T-helper 22 cell (primary cell): ENCODE data around the gene PRAME.

Experiments
- DNase-seq: peaks from one replicate; pipeline ENCODE4 v3.0.0-alpha.2; 2020; ENCODE audit warnings: low read depth

The PRAME gene

DNA sequence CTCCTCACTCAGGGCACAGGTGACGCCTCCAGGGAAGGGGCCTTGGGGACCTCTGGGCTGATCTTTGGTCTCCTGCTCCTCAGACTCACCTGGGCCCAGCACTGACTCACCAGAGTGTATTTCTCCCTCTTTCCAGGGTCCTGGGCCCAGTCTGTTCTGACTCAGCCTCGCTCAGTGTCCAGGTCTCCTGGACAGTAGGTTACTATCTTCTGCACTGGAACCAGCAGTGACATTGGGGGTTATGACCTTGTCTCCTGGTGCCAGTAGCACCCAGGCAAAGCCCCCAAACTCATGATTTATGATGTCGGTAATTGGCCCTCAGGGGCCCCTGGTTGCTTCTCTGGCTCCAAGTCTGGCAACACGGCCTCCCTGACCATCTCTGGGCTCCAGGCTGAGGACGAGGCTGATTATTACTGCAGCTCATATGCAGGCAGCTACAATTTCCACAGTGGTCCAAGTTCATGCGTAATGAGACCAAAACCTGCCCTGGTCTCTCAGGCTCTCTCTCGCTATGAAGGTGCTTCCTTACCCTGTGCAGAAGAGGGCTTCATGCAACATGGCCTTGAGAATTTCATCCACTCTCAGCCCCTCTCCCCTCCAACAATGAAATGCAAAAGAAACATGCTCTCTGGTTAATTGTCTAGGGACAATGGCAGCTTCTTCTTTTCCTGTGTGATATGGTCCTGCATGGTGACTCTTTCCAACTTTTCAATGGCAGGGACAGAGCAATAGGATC lies 21.0 kb upstream of the PRAME start:
- DNase-seq, result no peak

DNA sequence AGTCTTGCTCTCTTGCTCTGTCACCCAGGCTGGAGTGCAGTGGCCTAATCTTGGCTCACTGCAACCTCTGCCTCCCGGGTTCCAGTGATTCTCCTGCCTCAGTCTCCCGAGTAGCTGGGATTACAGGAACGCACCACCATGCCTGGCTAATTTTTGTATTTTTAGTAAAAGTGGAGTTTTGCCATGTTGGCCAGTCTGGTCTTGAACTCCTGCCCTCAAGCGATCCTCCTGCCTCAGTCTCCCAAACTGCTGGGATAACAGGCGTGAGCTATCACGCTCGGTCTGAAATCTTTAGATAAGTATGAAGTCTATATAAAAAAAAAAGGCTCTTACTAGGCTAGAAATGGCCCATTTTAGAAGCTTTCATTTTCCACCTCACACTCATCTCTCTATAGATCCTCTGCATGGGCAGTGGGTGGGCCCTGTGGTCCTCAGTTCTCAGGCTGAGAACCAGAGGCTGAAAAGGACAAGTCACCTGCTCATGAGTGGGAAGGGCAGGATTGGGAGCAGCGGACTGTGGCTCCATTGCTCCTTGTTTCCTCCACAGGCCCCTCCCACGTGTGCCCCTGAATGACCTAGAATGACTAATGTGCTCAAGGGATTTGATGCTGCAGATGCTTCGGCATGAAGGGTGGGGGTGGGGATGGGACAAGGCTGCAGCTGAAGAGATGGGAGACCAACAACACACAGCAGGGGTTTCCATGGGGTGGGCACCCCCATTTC lies 19.8 kb upstream of the PRAME start:
- no peak for DNase-seq

DNA sequence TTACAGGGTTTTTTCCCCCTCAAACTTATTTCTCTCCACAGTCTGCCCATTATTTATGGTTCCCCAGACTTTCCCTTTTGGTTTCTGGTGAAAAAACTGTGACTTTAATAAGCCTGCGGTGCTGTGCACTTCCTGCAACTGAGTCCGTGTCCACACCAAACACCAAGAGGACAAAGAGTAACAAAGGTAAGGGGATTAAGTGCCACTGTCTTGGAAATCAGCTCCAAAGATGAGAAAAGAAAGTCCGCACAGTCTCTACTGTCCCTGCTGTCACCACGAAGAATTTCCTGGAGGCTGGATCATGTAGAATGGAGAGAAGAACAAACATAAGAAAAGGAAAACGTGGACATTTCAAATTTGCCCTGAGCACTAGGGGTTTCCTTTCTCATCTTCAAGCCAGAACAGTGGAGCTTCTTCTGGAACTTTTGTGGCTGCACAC lies 17.9 kb upstream of the PRAME start:
- no peak for DNase-seq

DNA sequence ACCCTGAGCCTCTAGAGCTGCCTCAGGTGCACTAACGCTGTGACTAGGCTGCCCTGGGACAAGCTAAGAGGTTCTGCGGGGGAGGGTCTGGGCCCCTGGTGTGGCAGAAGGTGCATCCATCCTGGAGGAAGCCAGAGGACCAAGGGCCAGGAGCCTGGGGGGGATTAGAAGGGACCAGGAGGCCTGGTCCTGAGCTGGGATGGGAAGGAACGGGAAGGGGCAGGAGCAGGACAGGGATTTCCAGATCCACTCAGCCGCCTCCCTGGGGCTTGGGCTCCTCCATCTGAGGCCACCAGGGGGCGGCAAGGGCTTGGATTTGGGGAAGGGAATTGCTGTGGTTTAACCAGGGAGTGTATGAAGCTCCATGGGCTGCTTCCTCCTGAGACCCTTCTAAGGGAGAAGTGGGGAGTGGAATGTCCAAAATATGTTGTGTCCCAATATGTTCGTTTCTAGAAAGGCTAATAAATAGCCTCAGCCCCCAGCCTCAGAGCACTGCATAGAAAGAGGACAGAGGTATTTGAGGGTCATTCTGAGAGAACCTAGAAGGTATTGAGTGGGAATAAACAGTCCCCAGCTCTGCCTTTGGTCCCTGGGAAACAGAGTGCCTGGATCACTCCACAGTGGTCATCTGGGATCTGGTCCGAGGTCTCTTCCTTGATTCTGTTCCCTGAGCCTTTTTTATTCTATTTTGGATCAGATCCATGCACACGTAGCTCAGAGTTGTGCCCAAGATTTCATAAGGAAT lies 17.4 kb upstream of the PRAME start:
- no peak for DNase-seq

DNA sequence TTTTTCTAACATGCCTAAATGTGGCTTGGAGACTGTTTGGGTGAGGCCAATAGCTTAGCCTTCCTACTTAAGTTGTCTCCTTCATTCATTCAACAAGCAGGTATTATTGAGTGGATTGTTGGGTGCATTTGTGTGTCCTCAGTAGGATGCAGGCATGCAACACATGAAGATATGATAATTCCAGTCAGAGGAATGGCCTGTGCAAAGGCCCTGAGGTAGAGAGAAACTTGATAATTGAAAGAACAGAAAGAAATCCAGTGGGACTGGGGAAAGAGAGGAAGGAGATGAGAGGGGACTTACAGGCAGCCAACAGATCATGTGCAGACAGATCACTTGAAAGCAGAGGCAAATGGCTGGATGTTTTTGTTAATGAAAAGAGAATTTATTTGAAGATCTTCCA lies 15.3 kb upstream of the PRAME start:
- DNase-seq, result no peak

DNA sequence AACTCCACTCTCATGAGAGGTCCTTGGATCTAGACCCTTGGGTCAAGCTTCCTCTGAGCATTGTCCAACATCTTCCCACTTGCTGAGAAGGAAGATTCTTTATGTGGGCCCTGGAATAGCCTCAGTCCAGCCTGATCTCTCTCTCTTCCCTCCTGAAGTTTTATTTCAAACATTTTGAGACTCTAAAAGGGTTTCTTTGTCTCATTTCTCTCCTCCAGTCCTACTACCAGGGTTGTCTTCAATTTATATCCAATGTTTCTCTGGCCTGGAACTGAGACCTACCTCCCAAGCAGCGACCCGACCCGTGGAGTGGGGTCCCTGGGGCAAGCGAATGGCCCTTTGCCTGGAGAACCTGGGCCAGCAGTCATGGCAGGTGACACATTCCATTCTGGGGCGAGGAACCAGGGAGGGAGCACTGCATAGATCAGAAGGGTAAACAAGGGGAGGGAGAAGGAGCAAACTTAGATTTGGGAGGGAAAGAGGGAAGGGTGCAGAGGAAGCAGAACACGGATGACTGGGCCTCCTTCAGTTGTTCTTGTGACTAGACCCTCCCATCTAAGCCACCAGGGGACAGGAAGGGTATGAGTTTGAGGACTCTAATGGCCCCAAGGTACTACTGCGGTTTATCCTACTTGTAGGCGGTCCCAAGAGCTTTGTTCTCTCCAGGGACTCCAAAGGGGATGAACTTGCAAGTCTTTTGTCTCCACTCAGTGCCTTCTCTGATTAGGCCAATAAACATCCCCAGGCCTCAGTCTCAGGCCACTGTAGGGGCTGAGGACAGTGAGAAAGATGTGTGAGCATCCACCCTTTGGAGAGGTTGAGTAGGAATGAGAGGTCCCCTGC lies 14.2 kb upstream of the PRAME start:
- no peak for DNase-seq

DNA sequence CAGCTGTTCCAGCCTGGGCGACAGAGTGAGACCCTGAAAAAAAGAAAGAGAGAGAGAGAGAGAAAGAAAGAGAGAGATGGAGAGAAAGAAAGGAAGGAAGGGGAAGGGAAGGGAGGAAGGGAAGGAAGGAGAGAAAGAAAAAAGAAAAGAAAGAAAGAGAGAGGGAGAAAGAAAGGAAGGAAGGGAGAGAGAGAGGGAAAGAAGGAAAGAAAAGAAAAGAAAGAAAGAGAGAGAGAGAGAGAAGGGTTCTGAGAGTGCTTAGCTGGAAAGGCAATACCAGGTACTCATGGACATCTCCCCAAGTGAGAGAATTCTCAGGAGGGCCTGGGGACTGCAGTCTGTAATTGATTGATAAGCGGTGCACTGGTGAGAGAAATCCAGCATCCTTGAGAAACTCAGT lies 12.8 kb upstream of the PRAME start:
- no peak for DNase-seq

DNA sequence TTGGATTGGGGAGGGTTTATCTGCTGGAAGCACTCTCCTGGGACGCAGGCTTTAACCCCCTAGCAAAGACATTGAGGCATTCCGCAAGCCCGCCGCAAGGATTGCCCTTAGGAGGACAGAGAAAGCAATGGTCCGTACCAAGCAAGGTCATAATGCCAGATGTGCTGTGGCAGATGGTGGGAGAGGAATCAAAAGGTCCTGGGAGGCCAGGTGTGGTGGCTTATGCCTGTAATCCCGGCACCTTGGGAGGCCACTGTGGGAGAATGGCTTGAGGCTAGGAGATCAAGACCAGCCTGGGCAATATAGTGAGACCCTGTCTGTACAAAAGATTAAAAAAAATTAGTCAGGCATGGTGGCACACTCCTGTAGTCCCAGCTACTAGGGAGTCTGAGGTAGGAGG lies 12.4 kb upstream of the PRAME start:
- DNase-seq, result no peak

DNA sequence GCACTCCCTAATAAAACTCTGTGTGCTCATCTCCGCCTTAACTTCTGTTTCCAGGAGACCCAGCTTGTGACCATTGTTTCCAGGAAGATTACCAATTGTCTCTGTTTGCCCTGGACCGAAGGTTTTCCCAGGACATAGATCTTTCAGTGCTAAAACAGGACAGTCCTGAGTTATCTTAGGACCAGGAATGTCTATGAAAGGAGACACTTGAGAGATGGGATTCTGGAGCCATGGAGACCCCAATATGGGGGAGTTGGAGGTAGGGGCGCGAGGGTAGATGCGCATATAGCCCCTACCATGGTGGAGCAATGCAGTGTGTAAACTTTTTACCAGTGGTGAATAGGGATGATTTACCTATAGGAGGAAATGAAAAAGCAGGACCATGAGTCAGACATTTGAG lies 10.2 kb upstream of the PRAME start:
- no peak for DNase-seq

DNA sequence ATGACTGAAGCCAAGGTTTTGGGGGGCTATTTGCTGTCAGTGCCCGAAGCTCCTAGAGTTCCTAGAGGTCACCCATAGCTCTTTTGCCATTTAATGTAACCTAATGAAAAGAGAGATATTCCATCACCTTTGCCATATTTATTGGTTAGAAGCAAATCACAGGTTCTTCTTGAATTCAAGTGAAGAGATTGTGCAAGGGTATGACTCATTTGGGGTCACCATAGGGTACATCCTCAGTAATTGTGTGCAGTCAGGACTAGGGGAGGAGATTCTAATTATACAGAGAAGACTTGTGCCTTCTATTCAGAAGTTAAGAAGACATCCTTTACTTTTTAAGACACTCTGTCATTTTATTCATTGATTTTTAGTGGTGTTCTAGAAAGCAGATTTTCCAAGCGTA lies 6.9 kb upstream of the PRAME start:
- no peak for DNase-seq

DNA sequence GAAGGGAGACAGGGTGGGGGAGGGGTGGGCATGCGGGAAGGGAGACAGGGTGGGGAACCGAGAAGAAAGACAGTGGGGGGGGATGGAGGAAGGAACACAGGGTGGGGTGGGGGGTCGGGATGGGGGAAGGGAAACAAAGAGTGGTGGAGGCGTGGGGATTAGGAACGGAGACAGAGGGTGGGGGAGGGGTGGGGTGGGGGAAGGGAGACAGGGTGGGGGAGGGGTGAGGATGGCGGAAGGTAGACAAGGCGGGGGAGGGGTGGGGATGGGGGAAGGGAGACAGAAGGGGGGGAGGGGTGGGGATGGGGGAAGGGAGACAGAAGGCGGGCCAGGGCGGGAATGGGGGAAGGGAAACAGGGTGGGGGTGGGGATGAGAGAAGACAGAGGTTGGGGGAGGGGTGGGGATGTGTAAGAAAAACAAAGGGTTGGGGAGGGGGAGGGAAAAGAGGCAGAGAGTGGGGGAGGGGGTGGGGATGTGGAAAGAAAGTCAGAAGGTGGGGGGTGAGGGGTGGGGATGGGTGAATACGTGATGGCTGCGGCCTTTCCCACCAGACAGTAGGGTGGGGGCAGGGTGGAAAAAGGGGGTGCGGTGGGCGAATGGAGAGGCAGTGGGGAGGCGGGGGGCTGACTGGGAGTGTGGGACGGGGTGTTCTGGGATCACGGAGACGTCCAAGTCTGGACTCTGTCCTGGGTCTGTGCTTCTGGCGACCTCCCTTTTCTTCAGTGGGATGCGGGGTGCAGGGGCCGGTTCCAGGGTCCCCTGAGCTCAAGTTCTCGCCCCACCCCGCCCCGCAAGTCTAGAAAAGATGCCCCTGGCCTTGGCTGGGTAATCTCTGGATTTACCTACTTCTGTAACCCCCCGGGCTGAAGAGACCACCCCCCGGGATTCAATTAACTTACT lies 744 bp downstream of the PRAME start:
- DNase-seq, result no peak

DNA sequence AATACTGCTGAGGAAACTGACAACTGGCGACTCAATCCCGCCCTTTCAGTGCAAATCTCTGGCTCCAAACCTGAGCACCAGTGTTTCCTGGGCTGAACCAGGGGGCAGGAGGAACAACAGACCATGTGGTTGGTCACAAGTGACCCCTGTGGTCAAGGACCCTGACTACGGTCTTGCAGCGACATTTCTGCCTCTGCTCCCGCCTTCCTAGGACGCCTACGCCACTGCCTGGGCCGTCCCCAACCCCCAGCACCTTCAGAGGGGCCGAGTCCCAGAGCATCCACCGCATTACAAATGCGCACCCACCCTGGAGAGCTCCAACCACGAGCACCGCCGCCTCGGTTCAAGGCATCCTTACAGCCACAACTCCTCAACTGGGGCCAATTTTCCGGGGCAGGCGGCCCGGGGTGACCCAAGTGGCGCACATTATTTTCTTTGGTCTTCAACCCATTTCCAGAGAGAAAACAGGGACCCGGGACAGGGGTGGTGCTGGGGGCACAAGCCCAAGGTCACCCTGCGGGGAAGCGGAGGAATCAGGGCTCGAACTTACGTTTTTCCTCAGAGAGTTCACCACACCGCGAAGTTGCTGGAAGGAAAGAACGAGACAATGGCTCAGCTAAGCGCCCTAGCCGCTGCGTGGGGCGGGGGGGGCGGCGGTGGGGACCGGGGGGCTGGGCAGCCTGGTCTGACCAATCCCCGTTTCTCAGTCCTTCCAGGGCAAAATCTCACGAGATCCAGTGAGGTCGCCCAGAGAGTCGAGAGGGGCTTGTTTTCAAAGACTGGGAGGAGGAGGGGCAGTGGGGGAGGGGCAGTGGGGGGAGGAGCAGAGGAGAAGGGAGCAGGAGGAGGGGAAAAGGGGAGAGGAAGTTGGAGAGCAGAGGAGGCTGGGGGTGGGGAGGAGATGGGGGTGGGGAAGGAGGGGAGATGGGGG lies 1.8 kb downstream of the PRAME start:
- DNase-seq, result no peak

DNA sequence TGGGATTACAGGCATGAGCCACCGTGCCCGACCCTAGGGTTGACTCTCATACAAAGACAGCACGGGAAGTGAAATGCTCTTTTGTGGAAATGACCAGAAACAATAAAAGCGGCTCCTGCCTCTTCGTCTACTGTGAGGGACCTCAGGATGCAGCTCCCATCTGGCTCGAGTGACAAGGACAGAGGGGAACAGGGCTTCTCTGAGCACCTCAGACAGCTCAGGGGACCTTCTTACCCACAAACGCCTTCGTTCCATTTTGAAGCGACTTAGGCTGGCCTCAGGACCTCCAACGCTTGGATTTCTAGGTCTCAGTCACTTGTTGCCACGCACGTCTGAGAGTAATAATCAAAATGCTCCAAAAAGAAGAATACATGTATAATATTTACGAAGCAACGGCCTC lies 2.5 kb downstream of the PRAME start:
- DNase-seq, result no peak

DNA sequence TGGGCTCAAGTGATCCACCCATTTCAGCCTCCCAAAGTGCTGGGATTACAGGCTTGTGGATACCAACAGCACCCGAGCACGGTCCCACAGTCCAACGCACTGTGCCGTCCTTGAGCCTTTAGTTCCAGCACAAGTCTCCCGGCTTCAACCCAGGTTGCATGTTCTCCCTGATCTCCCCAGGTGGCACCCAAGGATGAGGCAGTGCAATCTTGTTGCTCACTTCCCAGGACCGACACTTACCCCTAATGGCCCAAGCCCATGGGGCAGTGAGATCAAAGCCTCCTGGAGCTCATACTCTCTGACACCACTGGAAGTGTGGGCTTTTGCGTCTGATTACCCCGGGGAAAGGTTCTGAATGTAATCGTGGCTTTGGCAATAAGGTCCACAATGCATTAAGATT lies 3.5 kb downstream of the PRAME start:
- no peak for DNase-seq

DNA sequence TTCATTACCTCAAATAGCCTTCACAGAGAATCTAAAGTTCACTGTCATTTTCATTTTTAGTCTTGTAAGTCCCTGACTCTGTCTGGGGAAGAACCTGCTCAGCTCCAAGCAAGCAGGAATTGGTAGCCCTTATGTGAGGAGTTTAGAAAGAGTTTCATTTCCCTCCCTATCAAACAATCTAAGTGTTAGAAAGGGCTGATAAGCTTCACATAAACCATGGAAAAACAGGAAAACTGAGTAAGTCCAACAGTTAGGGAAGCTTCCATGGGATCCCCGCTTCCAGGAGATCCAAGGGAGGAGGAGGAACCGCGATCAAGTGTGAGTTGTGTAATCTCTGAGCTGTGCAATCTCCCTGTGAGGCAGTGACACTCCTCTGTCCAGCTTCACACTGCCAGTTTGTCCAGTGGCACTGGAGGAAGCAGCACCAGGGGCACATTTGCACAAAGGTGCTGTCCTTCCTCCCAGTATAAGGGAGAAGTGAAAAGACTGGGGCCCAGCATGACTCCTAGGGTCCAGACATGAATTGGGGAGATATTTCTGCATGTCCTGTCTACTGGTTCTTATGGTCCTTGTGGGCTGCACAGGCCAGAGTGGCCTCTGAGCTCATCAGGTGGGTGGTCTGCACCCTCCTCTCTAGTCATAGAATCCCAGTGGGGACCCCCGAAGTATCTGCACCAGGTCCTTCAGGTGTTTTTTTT lies 4.3 kb downstream of the PRAME start:
- no peak for DNase-seq

DNA sequence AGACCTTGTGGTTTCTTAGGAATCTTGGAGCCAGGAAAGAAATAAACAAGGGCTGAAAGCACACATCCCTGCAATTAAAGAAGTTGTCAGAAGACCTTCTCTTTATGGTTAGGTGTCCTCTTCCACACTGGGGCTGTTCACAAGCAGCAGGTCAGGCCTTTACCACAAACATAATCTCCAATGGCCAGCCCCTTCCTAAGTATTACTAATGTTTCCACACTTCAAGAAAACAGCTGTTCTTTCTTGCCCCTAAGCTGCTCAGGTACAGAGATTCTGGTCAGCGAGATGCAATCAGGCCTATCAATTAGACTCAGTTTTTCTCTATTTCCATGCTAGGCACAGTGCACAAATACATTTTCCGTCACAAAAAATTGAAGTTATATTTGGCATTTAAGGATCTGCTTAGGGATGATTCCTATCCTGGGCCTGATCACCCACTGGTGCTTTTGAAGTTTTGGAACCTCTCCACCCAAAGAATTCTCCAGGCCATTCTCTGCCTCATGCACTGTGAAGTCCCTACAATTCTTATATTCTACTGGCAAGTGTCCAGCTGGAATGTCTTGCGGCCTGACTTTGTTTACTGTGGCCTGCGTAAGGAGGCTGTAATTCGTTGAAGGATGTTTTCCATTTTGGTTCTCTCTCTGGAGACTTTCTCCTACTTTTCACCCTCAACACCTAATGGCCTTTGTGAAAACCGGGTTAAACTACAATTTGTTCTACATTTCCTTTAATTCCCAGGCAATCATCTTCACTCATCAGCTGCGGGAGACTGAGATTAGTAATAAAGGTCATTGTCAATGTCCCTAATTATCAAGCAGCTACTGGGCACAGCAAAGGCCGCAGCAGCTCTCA lies 5.1 kb downstream of the PRAME start:
- no peak for DNase-seq

DNA sequence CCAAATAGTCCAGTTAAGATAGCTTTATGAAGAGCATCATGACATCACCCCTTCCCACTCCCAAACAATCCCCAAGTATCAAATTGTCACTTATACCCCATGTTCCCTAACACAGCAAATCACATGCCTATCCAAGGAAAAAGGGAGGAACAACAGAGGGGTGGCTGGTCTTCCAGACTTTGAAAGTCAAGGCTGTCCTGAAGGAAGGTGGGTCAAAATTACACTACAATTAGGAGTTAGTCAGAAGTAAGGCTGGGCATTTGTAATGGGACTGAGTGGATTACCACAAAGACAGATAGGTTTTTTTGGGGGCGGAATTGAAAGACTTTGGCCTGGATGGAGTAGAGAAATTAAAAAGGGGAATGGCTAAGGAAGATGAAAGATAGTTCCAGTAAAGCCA lies 5.9 kb downstream of the PRAME start:
- no peak for DNase-seq

DNA sequence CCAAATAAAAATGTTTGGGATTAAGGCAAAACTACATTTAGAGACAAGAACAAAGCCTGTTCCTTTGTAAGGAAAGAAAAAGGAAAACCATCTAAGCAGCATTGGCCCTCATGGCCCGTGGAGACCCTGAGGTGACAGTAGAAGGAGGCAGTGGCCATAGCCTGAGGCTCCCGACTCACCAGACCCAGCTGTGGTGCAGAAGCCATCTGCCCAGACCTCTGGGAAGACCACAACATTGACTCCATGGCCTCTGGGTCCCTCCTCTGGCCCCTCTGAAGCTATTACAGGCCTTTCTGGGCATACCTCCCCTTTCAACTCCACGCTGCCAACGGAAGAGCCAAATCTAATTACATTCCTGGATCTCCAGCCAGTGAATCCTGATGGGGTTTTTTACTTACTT lies 6.4 kb downstream of the PRAME start:
- DNase-seq, result no peak
